Panc1 (cell line): ENCODE results near the gene PCGF3. TPM values are rescaled to one million over a fixed set of nuclear protein-coding genes. Genes with fewer than 3 reads are reported as not detected.
A peak's percentile ranks its signal among the peaks of the same experiment; 100 is the strongest.

ENCODE experiments used
- ATAC-seq: fragments of 200-7000 bp; cut with Tn5 transposase; 2 replicates; pipeline ENCODE4 v1.9.1; 2020; ENCODE audit warnings: mild to moderate bottlenecking, moderate library complexity
- BruUV-seq: library from RNA; stranded (reverse); fragments of 400-500 nt; replicated peaks from 2 replicates; lab custom pipeline; 2021; lab: Mats Ljungman, UMichigan
- CTCF ChIA-PET: fragments of 300-600 bp; sonication (Branson Sonifier 250); formaldehyde crosslinking; loops from one replicate; lab custom pipeline; 2022; ENCODE audit warnings: antibody characterized with exemption; lab: Charles Lee
- POLR2A ChIA-PET: fragments of 300-600 bp; sonication (Branson Sonifier 250); formaldehyde crosslinking; loops from one replicate; lab custom pipeline; 2022; ENCODE audit warnings: antibody characterized with exemption; lab: Charles Lee
- DNase-seq: peaks from one replicate; pipeline ENCODE4 v3.0.0-alpha.2; 2010; ENCODE audit warnings: low read depth, low spot score
- H3K27ac ChIP-seq: 2 replicates; pipeline ENCODE4 v1.5.1; 2011; ENCODE audit warnings: mild to moderate bottlenecking, low read length, inconsistent platforms
- H3K27me3 ChIP-seq: fragments of 200-500 bp; sonication (Bioruptor generic); 2 replicates; pipeline ENCODE4 v1.6.0; 2014; ENCODE audit warnings: low read length, inconsistent platforms; ENCODE audit not compliant: control insufficient read depth, insufficient read depth
- H3K36me3 ChIP-seq: fragments of 200-500 bp; sonication (Bioruptor generic); 2 replicates; pipeline ENCODE4 v1.5.1; 2014; ENCODE audit warnings: inconsistent platforms, mild to moderate bottlenecking, low read length, moderate library complexity; ENCODE audit not compliant: control insufficient read depth, insufficient read depth
- H3K4me1 ChIP-seq: 2 replicates; pipeline ENCODE4 v1.5.1; 2011; ENCODE audit warnings: inconsistent platforms, mild to moderate bottlenecking, low read length, moderate library complexity; ENCODE audit not compliant: control insufficient read depth, insufficient read depth
- H3K4me3 ChIP-seq, 2 experiments: 2 replicates each; pipeline ENCODE4 v1.5.1; 2011 to 2012; ENCODE audit warnings: low read depth in 2 of 2, low read length in 2 of 2, mild to moderate bottlenecking in 2 of 2, inconsistent platforms in 1 of 2, moderate library complexity in 1 of 2
- H3K9me3 ChIP-seq: fragments of 200-500 bp; sonication (Bioruptor generic); 2 replicates; pipeline ENCODE4 v1.5.1; 2014; ENCODE audit warnings: low read depth, mild to moderate bottlenecking, inconsistent platforms, low read length, moderate library complexity; ENCODE audit not compliant: control insufficient read depth, insufficient read depth
- POLR2AphosphoS5 ChIP-seq: IDR thresholded peaks from 2 replicates; pipeline ENCODE4 v1.6.1; 2012; ENCODE audit warnings: mild to moderate bottlenecking, low read depth, low read length, moderate library complexity
- SIN3A ChIP-seq: IDR thresholded peaks from 2 replicates; pipeline ENCODE4 v1.6.1; 2012; ENCODE audit warnings: low read depth, mild to moderate bottlenecking, low read length, moderate library complexity, borderline replicate concordance; ENCODE audit not compliant: insufficient read depth
- TCF7L2 ChIP-seq: IDR thresholded peaks from 2 replicates; pipeline ENCODE4 v1.6.1; 2011; ENCODE audit warnings: mild to moderate bottlenecking, low read depth, low read length, inconsistent platforms
- in situ Hi-C: cut with HindIII; loops from 2 replicates; pipeline ENCODE4 v1.10.0; 2016; ENCODE audit warnings: low sequenced_read_pairs, low pct_unique_long_range_greater_than_20kb
- intact Hi-C: fragments of 100-400 bp; cut with micrococcal nuclease; formaldehyde crosslinking; loops from one replicate; pipeline ENCODE4 v1.10.0; 2022; ENCODE audit not compliant: unreplicated experiment
- total RNA-seq: library from RNA; stranded (reverse); gene quantifications from one replicate; pipeline ENCODE4 v1.2.1, GENCODE V29; 2021; ENCODE audit not compliant: unreplicated experiment
- TF ChIP-seq, protein P1 (sequence below): fragments of 450-650 bp; IDR thresholded peaks from 2 replicates; pipeline ENCODE4 v1.5.1; 2017; ENCODE audit warnings: mild to moderate bottlenecking
- TF ChIP-seq, protein P2 (sequence below), 2 experiments: IDR thresholded peaks; 2 replicates each; pipeline ENCODE4 v1.6.1; 2011 to 2012; ENCODE audit warnings: low read depth in 2 of 2, control low read depth in 1 of 2, low read length in 1 of 2, mild to moderate bottlenecking in 1 of 2, moderate library complexity in 1 of 2; ENCODE audit not compliant: insufficient read depth in 1 of 2

PCGF3 gene
- total RNA-seq, 1 experiment from 2014 or later: 44.6 TPM

DNA sequence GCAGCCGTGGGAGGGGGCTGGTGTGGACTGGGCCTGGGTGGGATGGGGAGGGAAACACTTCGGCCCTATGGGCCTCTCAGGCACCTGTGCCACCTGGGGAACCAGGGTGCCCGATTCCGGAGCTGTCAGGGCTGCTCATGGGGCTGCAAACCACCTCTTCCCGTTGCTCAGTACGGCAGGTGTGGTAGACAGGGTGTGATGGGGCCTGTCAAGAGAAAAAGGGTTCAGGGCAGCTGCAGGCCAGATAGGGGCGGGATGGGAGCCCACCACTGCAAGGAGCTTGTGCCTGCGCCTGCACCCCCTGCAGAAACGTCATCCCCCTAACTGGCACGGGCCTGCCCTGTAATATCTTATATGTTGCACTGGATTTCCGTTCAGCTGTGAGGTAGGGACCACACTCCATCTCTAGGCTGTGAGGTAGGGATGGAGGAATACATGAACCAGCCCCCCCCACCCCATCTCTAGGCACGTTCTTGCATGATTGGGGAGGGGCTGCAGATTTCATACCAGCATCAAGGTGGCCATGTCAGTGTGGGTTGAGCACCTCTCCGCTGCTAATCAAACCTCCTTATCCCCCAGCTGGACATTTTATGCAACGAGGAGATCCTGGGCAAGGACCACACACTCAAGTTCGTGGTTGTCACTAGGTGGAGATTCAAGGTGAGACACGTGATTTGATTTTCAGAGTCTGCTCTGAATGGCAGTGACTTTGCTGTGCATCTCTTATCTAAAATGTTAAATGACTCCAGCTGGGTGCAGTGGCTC, 59.0 kb downstream of the PCGF3 start:
- Histone ChIP-seq H3K27me3 (no peaks in the 10 kb centered on the region), H3K9me3 (no peaks in the 10 kb centered on the region), H3K27ac (no peak overlapping the region), H3K4me3 (no peak overlapping the region), H3K4me1 (peaks cover 37% of the 10 kb centered on the region), H3K36me3 (peaks cover 2% of the 10 kb centered on the region; the same call in 1 of the 2 replicates)
- ATAC-seq: no peak
- ChIA-PET POLR2A (no interaction called here), CTCF (no interaction called here)
- no peak for DNase-seq
- no TSS peak for BruUV-seq
- TF ChIP-seq POLR2AphosphoS5: peak; percentile 41; the same call in 1 of the 2 replicates
- TF ChIP-seq, protein P1, sequence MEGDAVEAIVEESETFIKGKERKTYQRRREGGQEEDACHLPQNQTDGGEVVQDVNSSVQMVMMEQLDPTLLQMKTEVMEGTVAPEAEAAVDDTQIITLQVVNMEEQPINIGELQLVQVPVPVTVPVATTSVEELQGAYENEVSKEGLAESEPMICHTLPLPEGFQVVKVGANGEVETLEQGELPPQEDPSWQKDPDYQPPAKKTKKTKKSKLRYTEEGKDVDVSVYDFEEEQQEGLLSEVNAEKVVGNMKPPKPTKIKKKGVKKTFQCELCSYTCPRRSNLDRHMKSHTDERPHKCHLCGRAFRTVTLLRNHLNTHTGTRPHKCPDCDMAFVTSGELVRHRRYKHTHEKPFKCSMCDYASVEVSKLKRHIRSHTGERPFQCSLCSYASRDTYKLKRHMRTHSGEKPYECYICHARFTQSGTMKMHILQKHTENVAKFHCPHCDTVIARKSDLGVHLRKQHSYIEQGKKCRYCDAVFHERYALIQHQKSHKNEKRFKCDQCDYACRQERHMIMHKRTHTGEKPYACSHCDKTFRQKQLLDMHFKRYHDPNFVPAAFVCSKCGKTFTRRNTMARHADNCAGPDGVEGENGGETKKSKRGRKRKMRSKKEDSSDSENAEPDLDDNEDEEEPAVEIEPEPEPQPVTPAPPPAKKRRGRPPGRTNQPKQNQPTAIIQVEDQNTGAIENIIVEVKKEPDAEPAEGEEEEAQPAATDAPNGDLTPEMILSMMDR: no peak
- intact Hi-C loops (no loop called here), in situ Hi-C loops (no loop called here)

DNA sequence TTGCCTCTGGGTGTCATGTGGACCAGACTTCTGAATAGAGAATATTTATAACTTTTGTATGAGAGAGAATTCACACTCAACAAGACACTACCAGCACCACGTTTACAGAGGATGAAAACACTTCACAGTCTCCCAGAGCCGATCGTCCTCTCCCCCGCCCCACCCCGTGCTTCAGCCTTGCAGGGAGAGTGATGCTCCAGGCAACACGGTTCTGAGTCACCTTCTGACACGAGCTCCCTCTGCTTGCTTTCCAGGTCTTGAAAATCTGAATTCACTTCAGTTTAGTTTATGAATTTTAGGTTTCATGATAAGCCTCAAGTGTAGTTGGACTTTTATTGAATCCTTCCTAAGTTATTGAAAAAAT, 60.5 kb downstream of the PCGF3 start:
- ChIA-PET CTCF (interaction anchor here (0.6 kb wide), 1 partner anchor 99 kb away, joined by 3 read pairs; no protein-coding TSS in a partner anchor), POLR2A (no interaction called here)
- Histone ChIP-seq H3K4me3 (no peak overlapping the region), H3K36me3 (peaks cover 2% of the 10 kb centered on the region; the same call in 1 of the 2 replicates), H3K27ac (peak overlapping the region; percentile 48; the same call in 1 of the 2 replicates), H3K4me1 (peaks cover 40% of the 10 kb centered on the region), H3K9me3 (no peaks in the 10 kb centered on the region), H3K27me3 (no peaks in the 10 kb centered on the region)
- in situ Hi-C loops (no loop called here), intact Hi-C loops (no loop called here)
- DNase-seq (no peak), ATAC-seq (peak; percentile 75)
- TF ChIP-seq, protein P2, sequence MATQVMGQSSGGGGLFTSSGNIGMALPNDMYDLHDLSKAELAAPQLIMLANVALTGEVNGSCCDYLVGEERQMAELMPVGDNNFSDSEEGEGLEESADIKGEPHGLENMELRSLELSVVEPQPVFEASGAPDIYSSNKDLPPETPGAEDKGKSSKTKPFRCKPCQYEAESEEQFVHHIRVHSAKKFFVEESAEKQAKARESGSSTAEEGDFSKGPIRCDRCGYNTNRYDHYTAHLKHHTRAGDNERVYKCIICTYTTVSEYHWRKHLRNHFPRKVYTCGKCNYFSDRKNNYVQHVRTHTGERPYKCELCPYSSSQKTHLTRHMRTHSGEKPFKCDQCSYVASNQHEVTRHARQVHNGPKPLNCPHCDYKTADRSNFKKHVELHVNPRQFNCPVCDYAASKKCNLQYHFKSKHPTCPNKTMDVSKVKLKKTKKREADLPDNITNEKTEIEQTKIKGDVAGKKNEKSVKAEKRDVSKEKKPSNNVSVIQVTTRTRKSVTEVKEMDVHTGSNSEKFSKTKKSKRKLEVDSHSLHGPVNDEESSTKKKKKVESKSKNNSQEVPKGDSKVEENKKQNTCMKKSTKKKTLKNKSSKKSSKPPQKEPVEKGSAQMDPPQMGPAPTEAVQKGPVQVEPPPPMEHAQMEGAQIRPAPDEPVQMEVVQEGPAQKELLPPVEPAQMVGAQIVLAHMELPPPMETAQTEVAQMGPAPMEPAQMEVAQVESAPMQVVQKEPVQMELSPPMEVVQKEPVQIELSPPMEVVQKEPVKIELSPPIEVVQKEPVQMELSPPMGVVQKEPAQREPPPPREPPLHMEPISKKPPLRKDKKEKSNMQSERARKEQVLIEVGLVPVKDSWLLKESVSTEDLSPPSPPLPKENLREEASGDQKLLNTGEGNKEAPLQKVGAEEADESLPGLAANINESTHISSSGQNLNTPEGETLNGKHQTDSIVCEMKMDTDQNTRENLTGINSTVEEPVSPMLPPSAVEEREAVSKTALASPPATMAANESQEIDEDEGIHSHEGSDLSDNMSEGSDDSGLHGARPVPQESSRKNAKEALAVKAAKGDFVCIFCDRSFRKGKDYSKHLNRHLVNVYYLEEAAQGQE (IDR thresholded peaks at IDR 0.05; ENCODE audit: insufficient read depth in 1 of 2, low read depth in 2 of 2, low read length in 1 of 2): no peak
- TF ChIP-seq TCF7L2 (no peak), POLR2AphosphoS5 (no peak; the same call in 1 of the 2 replicates), SIN3A (no peak)
- TF ChIP-seq, protein P1: no peak
- no TSS peak for BruUV-seq
